DLD1 (cell line): ENCODE results near the gene DOCK8.

Source experiments
- in situ Hi-C: cut with HindIII; loops from 2 replicates; pipeline ENCODE4 v1.10.0; 2017; ENCODE audit warnings: low sequenced_read_pairs

The DOCK8 gene

DNA sequence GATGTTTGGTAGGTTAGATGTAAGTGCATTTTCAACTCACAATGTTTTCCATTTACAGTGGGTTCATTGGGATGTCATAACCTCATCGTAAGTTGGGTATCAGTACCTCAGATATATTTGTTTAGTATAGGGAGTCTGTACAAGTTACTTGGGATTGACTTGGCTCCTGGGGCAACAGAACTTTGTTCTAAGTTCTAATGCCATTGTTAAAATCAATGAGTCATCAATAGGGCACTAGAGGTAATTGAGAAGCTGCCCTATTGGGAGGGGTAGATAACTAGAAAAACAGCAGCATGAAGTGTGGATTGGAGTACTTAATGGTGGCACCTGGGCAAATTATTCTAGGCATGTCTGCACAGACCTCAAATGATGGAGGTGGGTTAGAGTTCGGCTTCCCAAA is 272.8 kb downstream of the DOCK8 start:
- in situ Hi-C loops, result no loop called here

DNA sequence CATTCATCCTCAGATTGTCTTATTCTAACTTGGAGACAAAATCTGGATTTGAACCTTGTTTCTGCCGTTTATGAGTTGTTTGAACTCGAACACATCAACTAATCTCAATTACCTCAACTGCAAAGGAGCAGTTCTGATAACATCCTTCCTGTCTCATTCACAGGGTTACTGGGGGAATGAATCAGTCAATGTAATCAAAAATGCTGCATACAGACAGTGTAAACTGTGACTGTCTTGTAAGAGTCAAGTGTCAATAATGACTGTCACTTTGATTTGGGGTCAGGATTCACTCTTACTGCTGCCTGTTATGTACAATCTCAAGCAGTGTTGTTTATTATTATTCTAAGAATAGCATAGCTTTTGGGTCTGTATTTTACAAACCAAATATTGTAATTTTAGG is 273.8 kb downstream of the DOCK8 start:
- in situ Hi-C loops, result no loop called here

DNA sequence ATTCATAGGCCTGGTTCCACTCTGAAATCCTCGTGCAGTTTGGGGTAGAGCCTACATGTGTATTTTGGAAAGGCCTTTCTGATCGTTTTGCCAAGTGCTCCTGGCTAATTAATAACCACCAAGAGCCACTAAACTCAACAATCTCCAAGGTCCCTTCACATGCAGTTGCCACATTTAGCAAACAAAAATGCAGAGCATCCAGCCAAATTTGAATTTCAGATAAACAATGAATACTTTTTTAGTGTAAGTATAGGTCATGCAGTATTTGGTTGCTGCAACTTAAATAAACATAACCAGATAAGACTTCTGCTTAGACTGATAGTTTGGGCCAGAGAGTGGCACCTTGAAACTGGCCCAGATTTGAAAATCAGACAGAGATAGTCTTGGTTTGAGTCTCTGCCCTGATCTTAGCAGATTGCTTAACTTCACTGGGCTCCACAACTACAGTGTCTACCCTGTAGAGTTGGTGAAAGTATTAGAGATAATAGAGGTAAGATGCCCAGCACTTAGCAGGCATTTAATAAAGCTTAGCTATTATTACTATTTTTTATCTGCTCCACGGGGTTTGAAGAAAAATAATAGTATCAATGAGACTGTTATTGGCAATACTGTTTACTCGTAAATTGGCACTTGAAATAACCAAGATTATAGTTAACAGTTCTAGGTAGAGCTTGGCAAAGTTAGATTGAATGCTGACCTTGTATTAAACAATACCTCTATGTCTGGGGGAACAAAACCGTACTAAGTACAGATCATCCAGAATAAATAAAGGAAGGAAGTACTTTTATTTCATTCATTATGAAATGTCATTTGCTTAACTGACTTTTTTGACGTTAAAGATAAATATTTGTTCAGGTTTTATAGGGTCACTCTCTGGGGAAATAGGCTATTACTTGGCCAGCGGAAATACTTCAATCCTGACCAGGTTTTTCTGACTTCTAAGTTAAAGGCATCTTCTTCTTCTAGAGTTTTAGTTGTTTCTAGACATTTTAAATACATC is 274.8 kb downstream of the DOCK8 start:
- in situ Hi-C loops, result no loop called here

DNA sequence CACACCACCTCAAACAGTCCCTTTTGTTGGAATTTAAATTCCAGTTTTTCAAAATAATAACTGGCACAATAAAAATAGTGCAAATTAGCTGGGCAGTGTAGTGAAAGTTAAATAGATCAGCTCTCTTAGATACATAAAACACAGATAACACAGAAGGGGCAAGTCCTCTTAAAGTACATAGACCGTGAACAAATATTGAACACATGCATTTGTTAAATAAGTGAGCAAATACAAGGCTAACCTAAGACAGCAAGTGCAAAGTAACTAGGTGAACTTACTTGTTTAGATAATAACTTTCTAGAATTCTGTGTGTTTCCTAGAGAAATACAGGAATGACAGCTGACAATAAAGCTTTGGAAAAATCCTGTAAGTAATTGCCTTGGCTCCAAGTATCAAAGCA is 280.1 kb downstream of the DOCK8 start:
- in situ Hi-C loops, result no loop called here

DNA sequence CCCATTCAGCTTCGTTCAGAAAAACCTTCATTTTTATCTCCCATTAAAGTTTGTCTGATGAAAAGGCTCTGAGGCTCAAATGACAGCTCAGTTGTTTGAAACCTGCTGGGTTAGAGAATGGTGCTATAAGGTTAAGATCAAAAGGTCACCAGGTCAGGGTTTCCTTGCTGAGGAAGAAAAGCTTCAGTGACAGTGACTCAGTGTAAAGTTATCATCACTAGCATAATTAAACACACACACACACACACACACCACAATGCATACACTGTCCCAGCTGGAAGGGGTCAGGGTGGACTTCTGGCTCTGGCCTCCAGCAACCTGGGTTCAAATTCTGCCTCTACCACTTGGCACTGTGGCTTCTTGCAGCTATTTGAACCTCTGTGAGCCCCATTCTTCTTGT is 281.1 kb downstream of the DOCK8 start:
- in situ Hi-C loops, result no loop called here

DNA sequence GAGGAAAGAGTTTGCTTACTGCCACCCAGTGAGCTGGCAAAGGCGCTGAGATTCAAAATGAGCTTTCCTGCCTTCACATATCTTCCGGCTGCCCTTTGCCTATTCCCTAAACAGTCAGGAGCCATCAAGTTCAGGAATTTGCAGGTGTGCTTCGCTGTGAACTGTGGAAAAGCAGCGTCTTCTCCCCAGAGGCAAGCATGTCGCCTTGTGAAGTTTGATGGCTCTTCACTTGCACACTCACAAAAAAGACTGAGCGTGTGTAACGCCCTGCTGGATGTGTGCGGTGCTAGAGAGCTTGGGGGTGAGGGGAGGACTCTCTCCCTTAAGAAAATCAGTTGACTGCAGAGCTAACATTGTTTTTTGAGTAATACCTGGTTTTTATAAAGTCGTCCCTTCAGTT is 288.7 kb downstream of the DOCK8 start:
- in situ Hi-C loops, result no loop called here

DNA sequence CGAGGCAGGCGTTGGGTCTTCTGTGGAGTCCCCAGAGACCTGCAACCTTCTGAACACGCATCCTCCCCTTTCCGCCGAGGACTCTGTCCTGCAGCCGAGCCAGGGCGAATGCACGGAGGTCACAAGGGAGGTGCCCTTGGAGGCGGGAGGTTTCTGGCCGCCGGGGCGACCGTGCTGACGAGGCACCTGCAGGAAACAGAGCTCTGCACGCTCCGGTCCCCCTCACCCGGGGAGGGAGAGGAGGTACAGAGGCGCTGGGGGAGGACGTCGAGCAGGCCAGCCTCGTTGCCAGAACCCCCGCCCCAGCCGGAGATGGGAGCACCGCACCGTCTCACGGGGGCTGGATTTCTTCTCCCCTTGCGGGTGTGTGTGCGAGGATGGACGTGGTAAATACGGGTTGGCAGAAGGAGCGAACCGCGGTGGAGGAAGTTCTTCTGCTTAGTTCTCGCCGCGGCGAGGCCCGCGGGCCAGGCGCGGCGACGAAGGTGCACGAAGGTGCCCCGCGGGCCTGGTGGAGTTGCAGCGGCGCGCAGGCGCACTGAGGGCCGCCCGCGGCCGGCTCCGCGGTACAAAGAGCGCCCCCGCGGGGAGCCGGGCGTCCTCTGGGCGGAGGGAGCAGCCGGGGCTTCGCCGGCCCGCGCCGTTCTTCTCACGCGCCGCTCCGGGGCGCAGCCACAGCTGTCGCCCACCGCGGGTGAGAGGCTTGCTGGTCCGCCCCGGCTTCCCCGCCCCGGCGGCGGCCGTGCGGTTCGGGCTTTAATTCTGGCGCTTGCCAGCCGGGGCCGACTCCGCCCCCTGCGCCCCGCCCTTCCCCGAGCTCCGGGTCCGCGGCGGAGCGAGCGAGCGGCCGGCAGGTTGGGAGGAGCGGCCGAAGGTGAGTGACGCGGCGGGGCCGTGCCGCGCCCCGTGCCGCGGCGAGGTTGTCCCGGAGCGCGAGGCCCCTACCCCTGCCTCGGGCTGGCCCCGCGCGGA is 289.5 kb downstream of the DOCK8 start, which contains the start of gene KANK1:
Gene KANK1 (plus strand): TSS at position 815 of the 972 bp plus-strand sequence.
- in situ Hi-C loops, result no loop called here

DNA sequence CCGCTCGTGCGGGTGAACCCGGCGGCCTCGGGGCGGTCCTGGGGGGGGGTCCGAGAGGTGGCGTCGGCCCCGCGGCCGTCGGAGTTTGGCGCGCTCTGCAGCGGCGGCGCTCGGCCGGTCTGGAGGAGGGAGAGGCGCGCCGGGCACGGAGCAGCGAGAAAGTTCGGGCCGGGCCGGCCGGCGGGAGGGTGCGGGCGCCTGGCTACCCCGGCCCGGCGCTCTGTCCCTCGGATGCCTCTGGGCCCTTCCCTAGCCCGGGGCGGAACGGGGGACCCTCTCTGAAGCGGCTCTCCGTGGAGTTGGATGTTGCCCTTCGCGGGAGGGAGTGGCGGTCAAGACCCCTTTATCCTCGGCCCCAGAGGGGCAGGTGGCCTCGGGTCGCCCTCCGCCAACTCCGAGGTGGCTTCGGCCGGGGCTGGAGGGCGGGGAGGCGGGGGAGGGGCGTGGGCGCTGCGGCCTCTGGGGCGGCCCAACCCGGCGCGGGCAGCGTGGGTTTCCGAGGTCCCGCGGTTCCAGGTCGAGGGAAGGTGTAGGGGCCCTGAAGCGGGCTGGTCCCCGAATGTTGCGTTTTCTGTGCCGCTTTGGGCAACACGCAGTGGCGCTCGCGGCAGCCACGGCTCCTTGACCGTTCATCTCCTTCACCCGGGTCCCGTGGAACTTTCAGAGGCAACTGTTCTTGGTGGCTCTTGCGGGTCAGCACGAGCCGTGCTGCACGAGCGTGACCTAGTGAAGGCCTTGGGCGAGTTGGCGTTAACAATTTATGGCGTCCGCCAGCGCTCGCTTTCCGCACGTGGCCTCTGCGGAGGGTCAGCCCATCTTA is 290.5 kb downstream of the DOCK8 start:
- in situ Hi-C loops, result no loop called here

DNA sequence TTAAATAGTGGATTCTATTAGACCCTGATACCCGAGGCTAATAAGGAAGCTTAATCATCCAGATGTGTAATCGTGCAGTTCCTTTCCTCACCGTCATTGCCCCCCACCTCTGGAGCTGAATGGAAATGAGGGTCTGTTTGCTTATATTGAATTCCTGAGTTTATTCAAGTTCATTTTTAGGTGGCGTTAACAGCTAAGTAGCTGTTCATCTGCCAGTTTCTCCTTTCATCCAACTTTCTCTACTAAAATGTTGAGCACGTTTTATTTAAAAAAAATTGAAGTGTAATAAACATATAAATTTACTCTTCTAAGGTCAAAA is 291.0 kb downstream of the DOCK8 start:
- in situ Hi-C loops, result no loop called here

GRCh38 chr9:506281-506680 is 291.6 kb downstream of the DOCK8 start:
- in situ Hi-C loops, result no loop called here

DNA sequence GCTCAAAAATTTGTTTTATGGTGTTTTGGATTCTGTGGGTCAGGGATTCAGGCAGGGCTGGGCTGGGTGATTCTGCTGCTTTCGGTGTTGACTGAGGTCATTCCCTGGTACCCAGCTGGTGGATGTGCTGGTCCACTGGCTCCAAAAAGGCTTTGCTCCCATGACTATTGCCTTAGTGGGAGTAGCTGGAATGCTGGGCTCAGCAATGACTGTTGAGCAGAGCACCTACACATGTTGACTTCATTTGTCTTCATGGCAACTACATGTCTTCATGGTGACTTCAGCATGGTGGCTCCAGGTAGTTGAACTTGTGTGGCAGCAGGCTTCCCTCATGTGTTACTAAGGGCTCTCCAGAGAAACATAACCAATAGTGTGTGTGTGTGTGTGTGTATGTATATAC is 297.2 kb downstream of the DOCK8 start:
- in situ Hi-C loops, result no loop called here

GRCh38 chr9:512555-513272 is 298.0 kb downstream of the DOCK8 start:
- in situ Hi-C loops, result no loop called here
